ENCODE results near the gene RALA. TPM values are rescaled to one million over a fixed set of nuclear protein-coding genes. Genes with fewer than 3 reads are reported as not detected.

RALA gene
- total and polyA plus RNA-seq, 2 experiments from 2014 or later, result 43.5 to 231 TPM

DNA sequence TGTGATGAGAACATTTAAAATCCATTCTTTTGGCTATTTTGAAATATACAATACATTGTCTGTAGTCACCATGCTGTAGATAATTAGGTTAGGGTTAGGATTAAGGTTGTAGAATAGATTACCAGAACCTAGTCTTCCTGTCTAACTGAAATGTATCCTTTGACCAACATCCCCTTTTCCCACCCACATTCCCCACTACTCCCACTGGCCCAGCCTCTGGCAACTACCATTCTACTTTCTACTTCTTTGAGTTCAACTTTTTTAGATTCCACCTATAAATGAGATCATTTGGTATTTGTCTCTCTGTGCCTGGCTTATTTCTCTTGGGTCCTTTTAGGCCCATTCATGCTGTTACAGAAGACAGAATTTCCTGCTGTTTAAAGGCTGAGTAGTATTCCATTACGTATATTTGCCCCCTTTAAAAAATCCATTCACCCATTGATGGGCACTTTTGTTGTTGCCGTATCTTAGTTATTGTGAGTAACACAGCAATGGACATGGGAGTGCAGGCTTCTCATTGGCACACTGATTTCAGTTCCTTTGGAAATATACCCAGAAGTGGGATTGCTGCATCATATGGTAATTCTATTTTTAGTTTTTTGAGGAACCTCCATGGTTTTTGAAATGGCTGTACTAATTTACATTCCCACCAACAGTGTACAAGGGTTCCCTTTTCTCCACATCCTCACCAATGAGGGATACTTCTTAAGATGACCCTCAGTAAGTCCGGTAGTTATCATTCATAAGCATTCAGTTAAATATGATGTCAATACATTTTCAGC lies 104.0 kb downstream of the RALA start:
- no peaks in the 10 kb centered on the region for H3K36me3 ChIP-seq (ENCODE audit: insufficient read depth)
- no peak overlapping the region for H3K27ac ChIP-seq (ENCODE audit: low read depth)
- peaks cover 6% of the 10 kb centered on the region for H3K4me1 Mint-ChIP-seq
- H3K27me3 ChIP-seq (ENCODE audit: insufficient read depth), result peaks cover 6% of the 10 kb centered on the region
- ATAC-seq (no peak), DNase-seq (ENCODE audit: low spot score) (no peak)
- H3K27ac Mint-ChIP-seq, result no peak overlapping the region
- H3K4me2 ChIP-seq, result no peak overlapping the region
- H2AFZ ChIP-seq, result no peak overlapping the region
- no peak overlapping the region for H3K4me3 ChIP-seq
- peaks cover 18% of the 10 kb centered on the region for H3K27me3 Mint-ChIP-seq (ENCODE audit: insufficient read depth, low read depth, poor library complexity)
- no peaks in the 10 kb centered on the region for H3K79me2 ChIP-seq (replicated peaks; ENCODE audit: insufficient read depth)
- peaks cover 2% of the 10 kb centered on the region; the same call in 1 of the 3 replicates for H3K36me3 Mint-ChIP-seq (ENCODE audit: low read depth)
- TF ChIP-seq, protein P1, sequence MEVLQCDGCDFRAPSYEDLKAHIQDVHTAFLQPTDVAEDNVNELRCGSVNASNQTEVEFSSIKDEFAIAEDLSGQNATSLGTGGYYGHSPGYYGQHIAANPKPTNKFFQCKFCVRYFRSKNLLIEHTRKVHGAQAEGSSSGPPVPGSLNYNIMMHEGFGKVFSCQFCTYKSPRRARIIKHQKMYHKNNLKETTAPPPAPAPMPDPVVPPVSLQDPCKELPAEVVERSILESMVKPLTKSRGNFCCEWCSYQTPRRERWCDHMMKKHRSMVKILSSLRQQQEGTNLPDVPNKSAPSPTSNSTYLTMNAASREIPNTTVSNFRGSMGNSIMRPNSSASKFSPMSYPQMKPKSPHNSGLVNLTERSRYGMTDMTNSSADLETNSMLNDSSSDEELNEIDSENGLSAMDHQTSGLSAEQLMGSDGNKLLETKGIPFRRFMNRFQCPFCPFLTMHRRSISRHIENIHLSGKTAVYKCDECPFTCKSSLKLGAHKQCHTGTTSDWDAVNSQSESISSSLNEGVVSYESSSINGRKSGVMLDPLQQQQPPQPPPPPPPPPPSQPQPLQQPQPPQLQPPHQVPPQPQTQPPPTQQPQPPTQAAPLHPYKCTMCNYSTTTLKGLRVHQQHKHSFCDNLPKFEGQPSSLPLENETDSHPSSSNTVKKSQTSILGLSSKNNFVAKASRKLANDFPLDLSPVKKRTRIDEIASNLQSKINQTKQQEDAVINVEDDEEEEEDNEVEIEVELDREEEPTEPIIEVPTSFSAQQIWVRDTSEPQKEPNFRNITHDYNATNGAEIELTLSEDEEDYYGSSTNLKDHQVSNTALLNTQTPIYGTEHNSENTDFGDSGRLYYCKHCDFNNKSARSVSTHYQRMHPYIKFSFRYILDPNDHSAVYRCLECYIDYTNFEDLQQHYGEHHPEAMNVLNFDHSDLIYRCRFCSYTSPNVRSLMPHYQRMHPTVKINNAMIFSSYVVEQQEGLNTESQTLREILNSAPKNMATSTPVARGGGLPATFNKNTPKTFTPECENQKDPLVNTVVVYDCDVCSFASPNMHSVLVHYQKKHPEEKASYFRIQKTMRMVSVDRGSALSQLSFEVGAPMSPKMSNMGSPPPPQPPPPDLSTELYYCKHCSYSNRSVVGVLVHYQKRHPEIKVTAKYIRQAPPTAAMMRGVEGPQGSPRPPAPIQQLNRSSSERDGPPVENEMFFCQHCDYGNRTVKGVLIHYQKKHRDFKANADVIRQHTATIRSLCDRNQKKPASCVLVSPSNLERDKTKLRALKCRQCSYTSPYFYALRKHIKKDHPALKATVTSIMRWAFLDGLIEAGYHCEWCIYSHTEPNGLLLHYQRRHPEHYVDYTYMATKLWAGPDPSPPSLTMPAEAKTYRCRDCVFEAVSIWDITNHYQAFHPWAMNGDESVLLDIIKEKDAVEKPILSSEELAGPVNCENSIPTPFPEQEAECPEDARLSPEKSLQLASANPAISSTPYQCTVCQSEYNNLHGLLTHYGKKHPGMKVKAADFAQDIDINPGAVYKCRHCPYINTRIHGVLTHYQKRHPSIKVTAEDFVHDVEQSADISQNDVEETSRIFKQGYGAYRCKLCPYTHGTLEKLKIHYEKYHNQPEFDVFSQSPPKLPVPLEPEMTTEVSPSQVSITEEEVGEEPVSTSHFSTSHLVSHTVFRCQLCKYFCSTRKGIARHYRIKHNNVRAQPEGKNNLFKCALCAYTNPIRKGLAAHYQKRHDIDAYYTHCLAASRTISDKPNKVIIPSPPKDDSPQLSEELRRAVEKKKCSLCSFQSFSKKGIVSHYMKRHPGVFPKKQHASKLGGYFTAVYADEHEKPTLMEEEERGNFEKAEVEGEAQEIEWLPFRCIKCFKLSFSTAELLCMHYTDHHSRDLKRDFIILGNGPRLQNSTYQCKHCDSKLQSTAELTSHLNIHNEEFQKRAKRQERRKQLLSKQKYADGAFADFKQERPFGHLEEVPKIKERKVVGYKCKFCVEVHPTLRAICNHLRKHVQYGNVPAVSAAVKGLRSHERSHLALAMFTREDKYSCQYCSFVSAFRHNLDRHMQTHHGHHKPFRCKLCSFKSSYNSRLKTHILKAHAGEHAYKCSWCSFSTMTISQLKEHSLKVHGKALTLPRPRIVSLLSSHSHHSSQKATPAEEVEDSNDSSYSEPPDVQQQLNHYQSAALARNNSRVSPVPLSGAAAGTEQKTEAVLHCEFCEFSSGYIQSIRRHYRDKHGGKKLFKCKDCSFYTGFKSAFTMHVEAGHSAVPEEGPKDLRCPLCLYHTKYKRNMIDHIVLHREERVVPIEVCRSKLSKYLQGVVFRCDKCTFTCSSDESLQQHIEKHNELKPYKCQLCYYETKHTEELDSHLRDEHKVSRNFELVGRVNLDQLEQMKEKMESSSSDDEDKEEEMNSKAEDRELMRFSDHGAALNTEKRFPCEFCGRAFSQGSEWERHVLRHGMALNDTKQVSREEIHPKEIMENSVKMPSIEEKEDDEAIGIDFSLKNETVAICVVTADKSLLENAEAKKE (CRISPR knock-in tag; IDR thresholded peaks at IDR 0.05), result no peak
- TF ChIP-seq ZNF114 (CRISPR knock-in tag; IDR thresholded peaks at IDR 0.05) (no peak), NANOG (IDR thresholded peaks at IDR 0.05; ENCODE audit: borderline replicate concordance) (no peak), STAT1 (IDR thresholded peaks at IDR 0.05; ENCODE audit: unreplicated experiment) (no peak), EZH2 (IDR thresholded peaks at IDR 0.05; ENCODE audit: low read depth, unreplicated experiment) (no peak), POLR2AphosphoS5 (IDR thresholded peaks at IDR 0.05; ENCODE audit: low read depth) (no peak), CREB1 (CRISPR knock-in tag; IDR thresholded peaks at IDR 0.05; ENCODE audit: low read depth) (no peak), JUNB (IDR thresholded peaks at IDR 0.05; ENCODE audit: unreplicated experiment) (no peak), EZH2phosphoT487 (IDR thresholded peaks at IDR 0.05; ENCODE audit: unreplicated experiment) (no peak), ZNF331 (CRISPR knock-in tag; IDR thresholded peaks at IDR 0.05; ENCODE audit: low read depth) (no peak)
- TF ChIP-seq, protein P2, sequence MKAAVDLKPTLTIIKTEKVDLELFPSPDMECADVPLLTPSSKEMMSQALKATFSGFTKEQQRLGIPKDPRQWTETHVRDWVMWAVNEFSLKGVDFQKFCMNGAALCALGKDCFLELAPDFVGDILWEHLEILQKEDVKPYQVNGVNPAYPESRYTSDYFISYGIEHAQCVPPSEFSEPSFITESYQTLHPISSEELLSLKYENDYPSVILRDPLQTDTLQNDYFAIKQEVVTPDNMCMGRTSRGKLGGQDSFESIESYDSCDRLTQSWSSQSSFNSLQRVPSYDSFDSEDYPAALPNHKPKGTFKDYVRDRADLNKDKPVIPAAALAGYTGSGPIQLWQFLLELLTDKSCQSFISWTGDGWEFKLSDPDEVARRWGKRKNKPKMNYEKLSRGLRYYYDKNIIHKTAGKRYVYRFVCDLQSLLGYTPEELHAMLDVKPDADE (IDR thresholded peaks at IDR 0.05), result no peak
- TF ChIP-seq, protein P3, sequence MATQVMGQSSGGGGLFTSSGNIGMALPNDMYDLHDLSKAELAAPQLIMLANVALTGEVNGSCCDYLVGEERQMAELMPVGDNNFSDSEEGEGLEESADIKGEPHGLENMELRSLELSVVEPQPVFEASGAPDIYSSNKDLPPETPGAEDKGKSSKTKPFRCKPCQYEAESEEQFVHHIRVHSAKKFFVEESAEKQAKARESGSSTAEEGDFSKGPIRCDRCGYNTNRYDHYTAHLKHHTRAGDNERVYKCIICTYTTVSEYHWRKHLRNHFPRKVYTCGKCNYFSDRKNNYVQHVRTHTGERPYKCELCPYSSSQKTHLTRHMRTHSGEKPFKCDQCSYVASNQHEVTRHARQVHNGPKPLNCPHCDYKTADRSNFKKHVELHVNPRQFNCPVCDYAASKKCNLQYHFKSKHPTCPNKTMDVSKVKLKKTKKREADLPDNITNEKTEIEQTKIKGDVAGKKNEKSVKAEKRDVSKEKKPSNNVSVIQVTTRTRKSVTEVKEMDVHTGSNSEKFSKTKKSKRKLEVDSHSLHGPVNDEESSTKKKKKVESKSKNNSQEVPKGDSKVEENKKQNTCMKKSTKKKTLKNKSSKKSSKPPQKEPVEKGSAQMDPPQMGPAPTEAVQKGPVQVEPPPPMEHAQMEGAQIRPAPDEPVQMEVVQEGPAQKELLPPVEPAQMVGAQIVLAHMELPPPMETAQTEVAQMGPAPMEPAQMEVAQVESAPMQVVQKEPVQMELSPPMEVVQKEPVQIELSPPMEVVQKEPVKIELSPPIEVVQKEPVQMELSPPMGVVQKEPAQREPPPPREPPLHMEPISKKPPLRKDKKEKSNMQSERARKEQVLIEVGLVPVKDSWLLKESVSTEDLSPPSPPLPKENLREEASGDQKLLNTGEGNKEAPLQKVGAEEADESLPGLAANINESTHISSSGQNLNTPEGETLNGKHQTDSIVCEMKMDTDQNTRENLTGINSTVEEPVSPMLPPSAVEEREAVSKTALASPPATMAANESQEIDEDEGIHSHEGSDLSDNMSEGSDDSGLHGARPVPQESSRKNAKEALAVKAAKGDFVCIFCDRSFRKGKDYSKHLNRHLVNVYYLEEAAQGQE (IDR thresholded peaks at IDR 0.05; ENCODE audit: unreplicated experiment), result no peak
- TF ChIP-seq, protein P4, sequence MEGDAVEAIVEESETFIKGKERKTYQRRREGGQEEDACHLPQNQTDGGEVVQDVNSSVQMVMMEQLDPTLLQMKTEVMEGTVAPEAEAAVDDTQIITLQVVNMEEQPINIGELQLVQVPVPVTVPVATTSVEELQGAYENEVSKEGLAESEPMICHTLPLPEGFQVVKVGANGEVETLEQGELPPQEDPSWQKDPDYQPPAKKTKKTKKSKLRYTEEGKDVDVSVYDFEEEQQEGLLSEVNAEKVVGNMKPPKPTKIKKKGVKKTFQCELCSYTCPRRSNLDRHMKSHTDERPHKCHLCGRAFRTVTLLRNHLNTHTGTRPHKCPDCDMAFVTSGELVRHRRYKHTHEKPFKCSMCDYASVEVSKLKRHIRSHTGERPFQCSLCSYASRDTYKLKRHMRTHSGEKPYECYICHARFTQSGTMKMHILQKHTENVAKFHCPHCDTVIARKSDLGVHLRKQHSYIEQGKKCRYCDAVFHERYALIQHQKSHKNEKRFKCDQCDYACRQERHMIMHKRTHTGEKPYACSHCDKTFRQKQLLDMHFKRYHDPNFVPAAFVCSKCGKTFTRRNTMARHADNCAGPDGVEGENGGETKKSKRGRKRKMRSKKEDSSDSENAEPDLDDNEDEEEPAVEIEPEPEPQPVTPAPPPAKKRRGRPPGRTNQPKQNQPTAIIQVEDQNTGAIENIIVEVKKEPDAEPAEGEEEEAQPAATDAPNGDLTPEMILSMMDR (conservative IDR thresholded peaks at IDR 0.05; ENCODE audit: low read depth in 2 of 2), result no peak
- peaks cover 13% of the 10 kb centered on the region; the same call in 1 of the 2 replicates for H3K9me2 ChIP-seq (ENCODE audit: insufficient read depth)
- no peaks in the 10 kb centered on the region for H3K9me3 Mint-ChIP-seq
- no peaks in the 10 kb centered on the region for H3F3A ChIP-seq (replicated peaks; ENCODE audit: low read depth)
- H4K20me1 ChIP-seq (replicated peaks; ENCODE audit: insufficient read depth), result no peaks in the 10 kb centered on the region
- H3K4me3 Mint-ChIP-seq, result no peak overlapping the region
- H3K4me1 ChIP-seq (ENCODE audit: insufficient read depth), result peaks cover 11% of the 10 kb centered on the region

Measured in GM23338 (cell line).